ENCODE results near the gene HIBCH. TPM values are rescaled to one million over a fixed set of nuclear protein-coding genes. Genes with fewer than 3 reads are reported as not detected.
A peak's percentile ranks its signal among the peaks of the same experiment; 100 is the strongest.

Gene HIBCH
- total RNA-seq, 2 donors from 2014 or later: 30.8 to 46.7 TPM

- Histone ChIP-seq H3K4me1 (ENCODE audit: control insufficient read depth, insufficient read depth, low read length) (no peaks in the 10 kb centered on the region), H3K27me3 (ENCODE audit: control insufficient read depth, insufficient read depth, low read length, poor library complexity, severe bottlenecking) (no peaks in the 10 kb centered on the region), H3K9me3 (ENCODE audit: control insufficient read depth, low read length) (no peaks in the 10 kb centered on the region), H3K36me3 (ENCODE audit: control insufficient read depth, insufficient read depth, low read length) (no peaks in the 10 kb centered on the region), H3K9ac (ENCODE audit: extremely low read depth, low read length, poor library complexity, severe bottlenecking) (no peak overlapping the region), H3K27ac (ENCODE audit: low read depth, low read length) (no peak overlapping the region), H3K4me3 (ENCODE audit: low read length) (no peak overlapping the region)
- H3K27me3 Mint-ChIP-seq (ENCODE audit: insufficient read depth): peaks cover 2% of the 10 kb centered on the region
- H3K4me1 Mint-ChIP-seq: peaks cover 8% of the 10 kb centered on the region
- TF ChIP-seq CTCF (conservative IDR thresholded peaks at IDR 0.05): no peak
- H3K36me3 Mint-ChIP-seq (ENCODE audit: low read depth): no peaks in the 10 kb centered on the region
- no peak overlapping the region for H3K27ac Mint-ChIP-seq
- H3K4me3 Mint-ChIP-seq: no peak overlapping the region
- H3K9me3 Mint-ChIP-seq: no peaks in the 10 kb centered on the region
- DNase-seq: no peak
Measured at GRCh38 chr2:190335225-190335559, 15.6 kb upstream of the HIBCH start.

GRCh38 chr2:190334479-190335224, 15.0 kb upstream of the HIBCH start:
- WGBS, 2 experiments (ENCODE audit: insufficient coverage in 1 of 2, insufficient read length in 1 of 2): 78 to 84% methylated on average over 6 to 8 of the region's 8 CpGs
- DNase-seq: no peak
- H3K9me3 Mint-ChIP-seq: no peaks in the 10 kb centered on the region
- no peak overlapping the region for H3K27ac Mint-ChIP-seq
- H3K27me3 Mint-ChIP-seq (ENCODE audit: insufficient read depth): peaks cover 4% of the 10 kb centered on the region
- Histone ChIP-seq H3K36me3 (ENCODE audit: control insufficient read depth, insufficient read depth, low read length) (no peaks in the 10 kb centered on the region), H3K27me3 (ENCODE audit: control insufficient read depth, insufficient read depth, low read length, poor library complexity, severe bottlenecking) (no peaks in the 10 kb centered on the region), H3K27ac (ENCODE audit: low read depth, low read length) (no peak overlapping the region), H3K4me1 (ENCODE audit: control insufficient read depth, insufficient read depth, low read length) (no peaks in the 10 kb centered on the region), H3K4me3 (ENCODE audit: low read length) (peak overlapping the region; percentile 26), H3K9ac (ENCODE audit: extremely low read depth, low read length, poor library complexity, severe bottlenecking) (no peak overlapping the region), H3K9me3 (ENCODE audit: control insufficient read depth, low read length) (no peaks in the 10 kb centered on the region)
- H3K4me3 Mint-ChIP-seq: no peak overlapping the region
- no peak for TF ChIP-seq CTCF (conservative IDR thresholded peaks at IDR 0.05)
- peaks cover 8% of the 10 kb centered on the region for H3K4me1 Mint-ChIP-seq
- no peaks in the 10 kb centered on the region for H3K36me3 Mint-ChIP-seq (ENCODE audit: low read depth)

GRCh38 chr2:190333928-190334327, 14.3 kb upstream of the HIBCH start:
- WGBS, 2 experiments (ENCODE audit: insufficient coverage in 1 of 2, insufficient read length in 1 of 2): 100% methylated on average over 1 of the region's 2 CpGs; no CpG with 5 or more reads in 1 of the 2 experiments
- no peak for TF ChIP-seq CTCF (conservative IDR thresholded peaks at IDR 0.05)
- Mint-ChIP-seq H3K36me3 (ENCODE audit: low read depth) (no peaks in the 10 kb centered on the region), H3K4me1 (peaks cover 8% of the 10 kb centered on the region), H3K27ac (no peak overlapping the region), H3K4me3 (no peak overlapping the region), H3K27me3 (ENCODE audit: insufficient read depth) (peaks cover 4% of the 10 kb centered on the region), H3K9me3 (no peaks in the 10 kb centered on the region)
- no peak overlapping the region for H3K27ac ChIP-seq (ENCODE audit: low read depth, low read length)
- H3K9me3 ChIP-seq (ENCODE audit: control insufficient read depth, low read length): no peaks in the 10 kb centered on the region
- H3K27me3 ChIP-seq (ENCODE audit: control insufficient read depth, insufficient read depth, low read length, poor library complexity, severe bottlenecking): no peaks in the 10 kb centered on the region
- no peak overlapping the region for H3K9ac ChIP-seq (ENCODE audit: extremely low read depth, low read length, poor library complexity, severe bottlenecking)
- H3K4me1 ChIP-seq (ENCODE audit: control insufficient read depth, insufficient read depth, low read length): no peaks in the 10 kb centered on the region
- peak overlapping the region; percentile 26 for H3K4me3 ChIP-seq (ENCODE audit: low read length)
- H3K36me3 ChIP-seq (ENCODE audit: control insufficient read depth, insufficient read depth, low read length): no peaks in the 10 kb centered on the region
- DNase-seq: no peak
